ENCODE results near the gene PLEKHB2.

PLEKHB2 gene

GRCh38 chr2:131127981-131128380 is 22.8 kb downstream of the PLEKHB2 start:
- Histone ChIP-seq H3K27ac (no peak overlapping the region), H3K4me3 (ENCODE audit: low read depth, low read length) (no peak overlapping the region), H3K27me3 (ENCODE audit: insufficient read depth, low read depth, severe bottlenecking) (no peaks in the 10 kb centered on the region), H3K9me3 (ENCODE audit: severe bottlenecking) (no peaks in the 10 kb centered on the region), H3K36me3 (peaks cover 44% of the 10 kb centered on the region)
- TF ChIP-seq CTCF (IDR thresholded peaks at IDR 0.05; ENCODE audit: low read depth, low read length), result no peak
- DNase-seq, result no peak

GRCh38 chr2:131130298-131130596 is 25.1 kb downstream of the PLEKHB2 start:
- Histone ChIP-seq H3K27ac (no peak overlapping the region), H3K27me3 (ENCODE audit: insufficient read depth, low read depth, severe bottlenecking) (no peaks in the 10 kb centered on the region), H3K4me3 (ENCODE audit: low read depth, low read length) (no peak overlapping the region), H3K9me3 (ENCODE audit: severe bottlenecking) (no peaks in the 10 kb centered on the region), H3K36me3 (peaks cover 47% of the 10 kb centered on the region)
- no peak for TF ChIP-seq CTCF (IDR thresholded peaks at IDR 0.05; ENCODE audit: low read depth, low read length)
- DNase-seq, result no peak

- Histone ChIP-seq H3K9me3 (ENCODE audit: severe bottlenecking) (no peaks in the 10 kb centered on the region), H3K4me3 (ENCODE audit: low read depth, low read length) (no peak overlapping the region), H3K36me3 (peaks cover 32% of the 10 kb centered on the region), H3K27me3 (ENCODE audit: insufficient read depth, low read depth, severe bottlenecking) (no peaks in the 10 kb centered on the region), H3K27ac (no peak overlapping the region)
- DNase-seq, result no peak
- TF ChIP-seq CTCF (IDR thresholded peaks at IDR 0.05; ENCODE audit: low read depth, low read length), result 0 out of 2 replicates have a peak, but pooled peaks have one; percentile 3
These were observed 27.6 kb downstream of the PLEKHB2 start for GRCh38 chr2:131132729-131133128.

GRCh38 chr2:131140581-131140980 is 35.4 kb downstream of the PLEKHB2 start:
- no peak for TF ChIP-seq CTCF (IDR thresholded peaks at IDR 0.05; ENCODE audit: low read depth, low read length)
- no peak for DNase-seq
- H3K36me3 ChIP-seq, result peaks cover 34% of the 10 kb centered on the region
- no peak overlapping the region for H3K4me3 ChIP-seq (ENCODE audit: low read depth, low read length)
- no peaks in the 10 kb centered on the region for H3K27me3 ChIP-seq (ENCODE audit: insufficient read depth, low read depth, severe bottlenecking)
- H3K27ac ChIP-seq, result no peak overlapping the region
- no peaks in the 10 kb centered on the region for H3K9me3 ChIP-seq (ENCODE audit: severe bottlenecking)

- DNase-seq, result no peak
- Histone ChIP-seq H3K27me3 (ENCODE audit: insufficient read depth, low read depth, severe bottlenecking) (no peaks in the 10 kb centered on the region), H3K36me3 (peaks cover 43% of the 10 kb centered on the region), H3K9me3 (ENCODE audit: severe bottlenecking) (no peaks in the 10 kb centered on the region), H3K27ac (no peak overlapping the region), H3K4me3 (ENCODE audit: low read depth, low read length) (no peak overlapping the region)
- TF ChIP-seq CTCF (IDR thresholded peaks at IDR 0.05; ENCODE audit: low read depth, low read length), result no peak
These were observed 37.7 kb downstream of the PLEKHB2 start for GRCh38 chr2:131142849-131143248.

- no peak for DNase-seq
- Histone ChIP-seq H3K27me3 (ENCODE audit: insufficient read depth, low read depth, severe bottlenecking) (no peaks in the 10 kb centered on the region), H3K36me3 (peaks cover 45% of the 10 kb centered on the region), H3K27ac (no peak overlapping the region), H3K4me3 (ENCODE audit: low read depth, low read length) (no peak overlapping the region), H3K9me3 (ENCODE audit: severe bottlenecking) (no peaks in the 10 kb centered on the region)
- TF ChIP-seq CTCF (IDR thresholded peaks at IDR 0.05; ENCODE audit: low read depth, low read length), result no peak
These were observed 38.7 kb downstream of the PLEKHB2 start for GRCh38 chr2:131143803-131144202.

Data from WERI-Rb-1 (cell line).